HL-60/S4 (cell line): ENCODE results near the gene BRD7.

Source experiments
- in situ Hi-C: fragments of 300-500 bp; cut with MboI; formaldehyde crosslinking; loops from 2 replicates; pipeline ENCODE4 v1.14.3; 2022; ENCODE audit warnings: low sequenced_read_pairs

BRD7 gene

DNA sequence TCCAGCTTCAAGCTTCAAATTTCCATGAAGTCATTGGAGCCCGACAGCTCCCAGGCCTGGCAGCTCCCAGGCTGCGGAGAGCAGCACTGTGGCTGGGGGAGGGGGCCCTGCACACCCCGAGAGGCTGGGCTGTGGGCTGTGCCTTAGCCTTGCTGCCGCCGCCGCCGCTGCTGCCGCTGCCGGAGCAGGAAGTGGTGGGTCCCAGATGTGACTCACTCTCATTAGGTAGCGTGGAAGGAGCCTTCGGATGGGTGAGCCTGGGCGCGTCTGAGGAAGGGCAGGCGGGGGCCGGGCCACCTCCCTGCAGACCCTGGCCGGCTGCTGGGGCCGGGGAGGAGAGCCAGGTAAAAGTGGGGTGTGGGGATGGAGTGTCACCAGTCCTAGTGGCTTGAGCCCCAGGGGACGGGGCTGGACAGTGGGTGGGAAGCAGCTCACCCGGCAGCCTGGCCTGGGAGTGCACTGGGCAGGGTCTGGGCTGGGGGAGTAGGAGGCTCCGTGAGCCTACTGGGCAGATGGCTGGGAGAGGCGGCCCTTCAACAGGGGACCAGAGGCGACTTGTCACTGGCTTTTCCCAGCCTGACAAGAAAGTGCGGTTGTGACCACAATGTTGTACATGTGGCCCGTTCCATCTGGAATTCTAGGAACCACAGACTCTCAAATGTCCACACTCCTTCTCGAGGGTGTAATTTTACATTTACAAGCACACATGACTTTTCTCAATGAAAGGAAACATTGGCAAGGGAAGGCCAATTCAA lies 102.3 kb downstream of the BRD7 start, which contains the start of gene ADCY7:
TSS of gene ADCY7 (plus strand) at position 215 of the 755 bp plus-strand sequence. CDS start 21,629 bp downstream, outside the sequence.
- in situ Hi-C loops, result loop anchor here (10.0 kb wide), 1 partner anchor 48 kb away; no protein-coding TSS in a partner anchor
